ENCODE data around the gene SF3A1. TPM values are rescaled to one million over a fixed set of nuclear protein-coding genes. Genes with fewer than 3 reads are reported as not detected.

The SF3A1 gene
- total and polyA plus RNA-seq, 2 experiments from 2014 or later = 45.8 to 84.6 TPM

GRCh38 chr22:30309951-30310741, 46.5 kb downstream of the SF3A1 start:
- DNase-seq (ENCODE audit: low spot score) = peak; percentile 68
- peak overlapping the region; percentile 46 for H3K4me2 ChIP-seq
- H3K9me2 ChIP-seq (replicated peaks; ENCODE audit: insufficient read depth) = no peaks in the 10 kb centered on the region
- H3K4me3 ChIP-seq = no peak overlapping the region
- H3K27me3 ChIP-seq = no peaks in the 10 kb centered on the region
- peaks cover 81% of the 10 kb centered on the region for H3K79me2 ChIP-seq
- peak overlapping the region; percentile 77 for H3K27ac ChIP-seq
- peaks cover 47% of the 10 kb centered on the region for H3K4me1 ChIP-seq (ENCODE audit: insufficient read depth)
- H3K9me3 ChIP-seq (ENCODE audit: low read depth) = no peaks in the 10 kb centered on the region
- TF ChIP-seq EZH2 (IDR thresholded peaks at IDR 0.05; ENCODE audit: borderline replicate concordance) (no peak), CTCF (IDR thresholded peaks at IDR 0.05; ENCODE audit: poor library complexity) (no peak), EZH2phosphoT487 (IDR thresholded peaks at IDR 0.05; ENCODE audit: low read depth, severe bottlenecking, unreplicated experiment) (no peak)
- H4K20me1 ChIP-seq (ENCODE audit: insufficient read depth, poor library complexity, severe bottlenecking) = peaks cover 27% of the 10 kb centered on the region
- WGBS (ENCODE audit: low lambda C conversion rate, missing lambda C conversion rate) = 65% methylated on average over 7 of the region's 7 CpGs
- H3K36me3 ChIP-seq (replicated peaks; ENCODE audit: insufficient read depth, low read depth) = no peaks in the 10 kb centered on the region
- no peak overlapping the region for H2AFZ ChIP-seq

GRCh38 chr22:30308518-30309230, 48.0 kb downstream of the SF3A1 start:
- H3K9me2 ChIP-seq (replicated peaks; ENCODE audit: insufficient read depth) = no peaks in the 10 kb centered on the region
- H4K20me1 ChIP-seq (ENCODE audit: insufficient read depth, poor library complexity, severe bottlenecking) = peaks cover 31% of the 10 kb centered on the region
- H3K27ac ChIP-seq = no peak overlapping the region
- peaks cover 46% of the 10 kb centered on the region for H3K4me1 ChIP-seq (ENCODE audit: insufficient read depth)
- no peaks in the 10 kb centered on the region for H3K36me3 ChIP-seq (replicated peaks; ENCODE audit: insufficient read depth, low read depth)
- no peak overlapping the region for H3K4me3 ChIP-seq
- H3K9me3 ChIP-seq (ENCODE audit: low read depth) = no peaks in the 10 kb centered on the region
- no peak overlapping the region for H2AFZ ChIP-seq
- TF ChIP-seq EZH2 (IDR thresholded peaks at IDR 0.05; ENCODE audit: borderline replicate concordance) (no peak), CTCF (IDR thresholded peaks at IDR 0.05; ENCODE audit: poor library complexity) (no peak), EZH2phosphoT487 (IDR thresholded peaks at IDR 0.05; ENCODE audit: low read depth, severe bottlenecking, unreplicated experiment) (no peak)
- H3K79me2 ChIP-seq = peaks cover 75% of the 10 kb centered on the region
- DNase-seq (ENCODE audit: low spot score) = no peak
- no peaks in the 10 kb centered on the region for H3K27me3 ChIP-seq
- H3K4me2 ChIP-seq = no peak overlapping the region
- 83% methylated on average over 5 of the region's 5 CpGs for WGBS (ENCODE audit: low lambda C conversion rate, missing lambda C conversion rate)

GRCh38 chr22:30308093-30308492, 48.6 kb downstream of the SF3A1 start:
- DNase-seq (ENCODE audit: low spot score) = no peak
- Histone ChIP-seq H3K4me3 (no peak overlapping the region), H3K9me2 (replicated peaks; ENCODE audit: insufficient read depth) (no peaks in the 10 kb centered on the region), H3K27ac (no peak overlapping the region), H3K79me2 (peaks cover 77% of the 10 kb centered on the region), H3K9me3 (ENCODE audit: low read depth) (no peaks in the 10 kb centered on the region), H2AFZ (no peak overlapping the region), H3K4me2 (no peak overlapping the region), H3K36me3 (replicated peaks; ENCODE audit: insufficient read depth, low read depth) (no peaks in the 10 kb centered on the region), H4K20me1 (ENCODE audit: insufficient read depth, poor library complexity, severe bottlenecking) (peaks cover 31% of the 10 kb centered on the region), H3K27me3 (no peaks in the 10 kb centered on the region), H3K4me1 (ENCODE audit: insufficient read depth) (peaks cover 46% of the 10 kb centered on the region)
- WGBS (ENCODE audit: low lambda C conversion rate, missing lambda C conversion rate) = 84% methylated on average over 2 of the region's 2 CpGs
- no peak for TF ChIP-seq CTCF (IDR thresholded peaks at IDR 0.05; ENCODE audit: poor library complexity)
- TF ChIP-seq EZH2 (IDR thresholded peaks at IDR 0.05; ENCODE audit: borderline replicate concordance) = no peak
- TF ChIP-seq EZH2phosphoT487 (IDR thresholded peaks at IDR 0.05; ENCODE audit: low read depth, severe bottlenecking, unreplicated experiment) = no peak

Measured in hepatocyte (in vitro differentiated cells).